HG03196 (cell line): ENCODE results near the gene FNIP2.

ENCODE experiments used
- ATAC-seq: cut with Tn5 transposase; IDR thresholded peaks from one replicate; pipeline ENCODE4 v1.9.1; 2021; ENCODE audit not compliant: unreplicated experiment

FNIP2 gene

DNA sequence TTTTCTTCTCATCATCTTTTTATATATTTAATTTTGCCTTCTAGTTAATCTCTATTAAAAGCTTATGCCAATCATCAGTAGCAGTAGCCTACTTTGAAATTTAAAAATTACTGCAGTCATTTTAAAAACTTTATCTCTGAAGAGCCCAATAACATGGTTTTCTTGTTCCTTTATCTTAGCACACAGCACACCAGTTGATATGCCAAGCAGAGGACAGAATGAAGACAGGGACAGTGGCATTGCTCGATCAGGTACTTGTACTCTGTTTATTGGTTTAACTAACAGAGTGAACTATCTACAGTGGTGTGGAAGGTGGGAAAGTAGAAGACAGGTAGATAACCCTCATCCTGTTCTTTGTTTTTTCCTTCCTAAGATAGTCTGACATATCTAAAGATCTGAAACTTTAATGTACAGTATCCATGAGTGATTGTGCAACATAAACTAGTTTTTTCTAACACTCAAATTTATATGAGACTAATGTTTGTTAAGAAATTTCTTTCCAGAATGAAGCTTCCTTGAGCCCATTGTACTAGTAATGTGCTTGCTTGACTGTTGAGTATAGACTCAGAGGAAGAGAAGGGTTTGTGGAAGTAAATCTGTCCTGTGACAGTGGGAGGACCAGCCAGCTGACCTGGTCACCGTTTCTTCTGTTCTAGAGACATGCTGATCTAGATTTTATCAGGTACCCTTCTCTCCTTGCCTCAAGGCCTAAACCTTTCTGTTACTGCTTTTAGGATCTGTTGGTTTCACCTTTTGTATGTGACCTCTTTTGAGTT, 66.6 kb downstream of the FNIP2 start:
- ATAC-seq = no peak

DNA sequence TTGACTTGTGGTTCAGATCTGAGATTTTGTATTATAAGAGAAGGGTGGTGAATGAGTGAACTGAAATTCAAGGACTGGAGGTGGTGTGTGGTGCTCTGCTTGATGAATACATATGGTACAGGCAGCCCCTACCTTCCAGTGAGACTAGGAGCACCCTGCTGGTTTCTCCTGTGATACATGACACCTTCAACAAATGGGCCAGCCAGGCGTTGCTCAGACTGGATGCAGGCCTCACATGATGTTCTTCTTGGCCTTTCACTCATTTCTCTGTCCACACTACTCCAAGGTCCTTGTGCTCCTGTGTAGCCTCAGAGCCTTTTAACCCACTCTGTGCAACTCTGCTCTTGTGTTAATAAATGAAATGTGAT, 67.2 kb downstream of the FNIP2 start:
- ATAC-seq = no peak

DNA sequence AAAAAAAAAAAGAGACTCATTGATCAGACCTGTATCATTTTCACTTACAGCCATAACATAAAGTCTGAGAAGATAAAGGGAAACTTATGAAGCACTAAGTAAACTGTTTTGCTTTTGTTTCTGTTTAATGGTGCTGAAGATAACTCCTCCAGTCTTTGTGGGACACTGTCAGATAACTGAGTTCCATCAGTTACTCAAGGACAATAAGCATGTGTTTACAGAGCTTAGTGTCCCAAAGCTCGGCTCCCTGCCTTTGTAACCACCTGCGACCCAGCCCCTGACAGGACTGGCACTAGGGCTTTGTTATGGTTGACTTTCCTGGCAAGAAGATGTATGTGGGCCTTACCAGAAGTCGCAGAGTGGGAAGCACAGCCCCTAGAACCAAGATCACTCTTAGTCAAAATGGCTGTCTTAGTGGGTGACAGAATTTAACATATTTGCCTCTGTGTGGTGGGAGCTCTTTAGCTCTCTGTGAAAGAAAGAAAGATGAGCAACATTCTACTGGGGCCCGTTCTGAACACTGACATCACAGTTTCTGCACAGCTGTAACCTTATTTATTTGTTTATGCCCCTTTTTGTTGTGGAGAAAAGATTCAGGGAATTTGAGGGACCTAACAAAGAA, 68.1 kb downstream of the FNIP2 start:
- no peak for ATAC-seq

DNA sequence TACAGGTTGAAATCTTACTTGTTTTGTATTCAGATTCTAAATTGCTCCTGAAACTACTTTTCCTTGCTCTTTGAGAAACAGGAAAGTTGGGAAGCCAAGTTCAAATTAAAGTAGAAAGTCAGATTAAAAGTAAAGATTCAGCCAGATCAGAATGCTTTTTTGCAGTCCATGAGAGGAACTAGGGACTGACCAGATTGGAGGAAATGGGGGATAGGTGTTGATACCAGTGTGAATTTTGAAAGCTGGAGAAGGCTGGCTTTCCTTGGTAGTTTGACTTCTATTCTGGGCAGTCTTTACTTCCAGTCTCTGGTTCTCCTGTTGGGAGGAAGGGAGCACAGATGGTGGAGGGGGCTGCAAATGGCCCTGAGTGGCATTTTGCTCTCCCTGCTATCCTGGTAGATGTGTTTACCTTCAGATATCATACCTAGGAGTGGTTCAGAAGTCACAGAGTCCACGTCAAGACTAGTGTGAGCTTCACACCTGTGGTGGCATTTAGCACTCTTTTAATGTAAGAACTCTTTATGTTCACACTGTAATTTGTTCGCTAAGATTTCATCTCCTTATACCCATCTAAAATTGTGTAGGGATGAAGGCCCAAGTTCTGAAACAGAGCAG, 68.8 kb downstream of the FNIP2 start:
- ATAC-seq = no peak

DNA sequence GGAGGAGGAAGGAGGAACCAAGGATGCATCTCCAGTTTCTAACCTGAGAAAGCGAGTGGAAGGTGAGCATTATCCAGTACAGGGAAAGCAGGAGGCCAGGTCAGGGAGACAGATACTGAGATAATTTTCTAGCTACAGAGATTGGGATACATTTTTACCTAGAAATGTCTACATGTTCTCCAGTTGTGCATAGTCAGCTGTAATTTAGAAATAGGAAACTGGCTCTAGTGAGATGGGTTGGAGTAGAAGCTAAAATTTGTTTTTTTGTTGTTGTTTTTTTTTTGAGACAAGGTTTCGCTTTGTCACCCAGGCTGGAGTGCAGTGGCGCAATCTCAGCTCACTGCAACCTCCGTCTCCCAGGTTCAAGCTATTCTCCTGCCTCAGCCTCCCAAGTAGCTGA, 71.3 kb downstream of the FNIP2 start:
- no peak for ATAC-seq

DNA sequence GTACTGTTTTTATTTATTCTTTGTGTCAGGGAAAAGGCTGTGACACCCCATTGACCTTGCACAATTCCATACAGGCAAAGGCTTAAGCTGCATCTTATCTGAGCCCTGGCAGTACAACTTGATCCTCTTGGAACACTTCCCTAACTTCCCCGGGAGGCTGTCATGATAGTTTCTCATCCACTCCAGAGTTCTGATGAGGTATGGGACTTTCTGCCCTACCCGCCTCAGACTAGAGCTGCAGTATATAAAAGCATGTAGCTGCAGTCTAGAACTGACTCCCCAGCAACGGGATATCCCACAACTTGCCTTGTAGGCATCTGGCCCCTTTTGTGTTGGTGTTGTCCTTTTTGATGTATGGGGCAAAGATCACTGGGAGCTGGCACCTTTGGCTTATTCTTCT, 72.7 kb downstream of the FNIP2 start:
- no peak for ATAC-seq

DNA sequence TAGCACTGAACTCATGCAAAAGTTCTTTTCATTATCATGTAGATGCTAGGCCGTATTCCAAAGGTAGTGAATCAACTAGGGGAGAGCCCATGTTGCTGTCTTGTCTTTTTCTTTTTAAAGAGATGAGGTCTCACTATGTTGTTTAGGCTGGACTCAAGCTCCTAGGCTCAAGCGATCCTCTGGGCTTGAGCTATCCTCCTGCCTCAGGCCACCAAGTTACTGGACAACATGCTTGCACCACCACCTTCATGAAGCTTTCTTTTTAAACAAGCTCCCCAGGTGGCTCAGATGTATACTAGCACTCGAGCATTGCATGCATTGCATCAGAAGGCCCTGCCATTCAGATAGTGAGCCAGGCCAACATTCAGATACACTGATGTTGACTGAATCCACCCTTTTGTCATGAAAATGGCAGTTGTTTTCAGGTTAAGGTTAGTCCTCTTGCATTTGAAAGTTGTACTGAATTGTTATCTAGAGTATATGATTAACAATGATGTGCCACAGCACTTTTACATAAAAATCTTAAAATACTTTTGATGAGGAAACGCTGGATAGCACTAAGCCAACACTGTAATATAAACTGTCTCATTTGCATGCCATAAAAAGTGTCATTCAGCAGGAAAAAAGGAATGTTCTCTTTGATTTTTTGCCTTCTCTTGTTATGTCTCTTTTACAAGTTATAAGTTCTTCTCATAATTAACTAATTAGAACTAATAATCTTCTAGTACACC, 76.7 kb downstream of the FNIP2 start:
- no peak for ATAC-seq

DNA sequence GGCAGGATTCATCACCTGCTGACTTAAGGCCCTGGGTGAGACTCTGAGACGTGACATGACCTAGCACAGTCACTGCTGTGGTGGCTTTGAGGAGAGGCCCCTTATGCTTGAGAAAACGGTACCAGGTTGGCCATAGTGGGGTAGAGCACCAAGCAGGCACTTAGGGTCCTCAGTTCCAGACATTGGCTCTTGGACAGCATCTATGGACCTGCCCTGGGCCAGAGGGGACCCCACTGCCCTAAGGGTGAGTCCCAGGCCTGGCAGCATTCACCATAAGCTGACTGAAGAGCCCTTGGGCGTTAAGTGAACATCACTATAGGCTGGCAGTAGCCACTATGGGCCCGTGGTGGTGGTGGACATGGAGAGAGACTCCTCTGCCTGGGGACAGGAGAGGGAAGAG, 78.7 kb downstream of the FNIP2 start:
- ATAC-seq = no peak

DNA sequence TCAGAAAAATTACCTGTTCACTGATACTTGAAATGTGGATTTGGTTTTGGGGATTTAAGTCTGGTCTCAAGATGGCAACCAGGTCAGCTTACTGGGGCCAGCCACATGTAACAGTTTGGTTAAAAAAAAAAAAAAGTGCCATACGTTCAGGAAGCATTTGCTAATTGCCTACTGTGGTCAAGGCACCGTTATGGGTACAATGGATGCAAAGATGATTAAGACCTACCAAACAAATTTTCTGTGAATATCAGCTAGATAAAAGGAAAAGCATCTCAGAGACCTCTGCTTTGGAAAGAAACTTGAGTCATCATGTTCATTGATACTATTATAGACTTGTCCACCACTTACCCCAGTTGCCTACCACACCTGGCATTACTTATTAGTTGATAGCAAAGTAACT, 80.9 kb downstream of the FNIP2 start:
- ATAC-seq = no peak

DNA sequence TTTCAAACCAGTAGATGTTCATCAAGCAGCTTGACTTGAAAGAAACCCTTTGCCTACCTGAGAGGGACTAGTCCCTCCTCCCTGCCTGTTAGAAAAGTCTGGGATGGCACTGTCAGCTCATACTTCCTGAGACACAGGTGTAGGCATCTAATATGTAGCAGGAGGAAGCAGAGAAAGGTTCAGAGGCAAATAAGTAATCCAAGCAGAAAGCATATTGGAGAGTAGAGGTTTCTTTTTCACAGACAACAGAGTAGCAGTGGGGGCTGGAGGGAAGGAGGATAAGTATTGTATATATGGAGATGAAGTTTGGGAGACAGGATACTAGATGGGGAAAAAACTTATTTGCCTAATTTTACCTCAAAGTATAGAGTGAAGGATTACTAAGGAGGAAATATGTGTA, 81.5 kb downstream of the FNIP2 start:
- ATAC-seq = no peak

DNA sequence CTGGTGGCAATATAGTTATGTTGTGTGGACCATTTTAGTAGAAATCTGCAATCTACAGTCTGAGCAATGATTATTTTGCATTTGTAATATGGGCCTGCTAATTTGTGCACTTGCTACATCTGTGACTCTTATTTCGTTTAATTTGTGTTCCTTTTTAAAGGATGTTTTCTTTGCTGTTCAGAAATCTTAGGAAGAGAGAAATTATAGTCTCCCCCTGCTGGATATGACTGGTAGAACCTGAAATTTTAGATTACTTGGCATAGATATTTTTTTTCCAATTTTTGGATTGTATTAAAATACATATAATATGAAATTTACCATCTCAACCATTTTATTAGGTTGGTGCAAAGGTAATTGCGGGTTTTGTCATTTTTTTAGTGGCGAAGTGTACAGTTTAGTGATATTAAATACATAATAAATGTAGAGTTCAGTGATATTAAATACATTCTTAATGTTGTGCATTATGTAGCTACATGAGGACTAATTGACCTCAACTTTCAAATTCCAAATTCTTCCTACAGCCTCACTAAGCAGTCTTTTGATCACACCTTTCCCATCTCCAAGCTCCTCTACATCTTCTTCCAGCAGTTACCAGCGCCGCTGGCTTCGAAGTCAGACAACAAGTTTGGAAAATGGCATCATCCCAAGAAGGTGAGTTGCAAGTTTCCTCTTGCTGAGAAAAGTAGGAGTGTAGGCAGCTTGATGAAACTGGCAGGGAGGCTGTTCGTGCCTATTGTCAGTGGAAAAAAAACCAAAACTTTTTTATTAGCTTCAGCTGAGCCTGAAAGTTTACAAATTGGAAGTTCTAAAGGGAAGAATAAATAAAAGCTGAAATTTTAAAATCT, 82.2 kb downstream of the FNIP2 start:
- ATAC-seq = no peak

DNA sequence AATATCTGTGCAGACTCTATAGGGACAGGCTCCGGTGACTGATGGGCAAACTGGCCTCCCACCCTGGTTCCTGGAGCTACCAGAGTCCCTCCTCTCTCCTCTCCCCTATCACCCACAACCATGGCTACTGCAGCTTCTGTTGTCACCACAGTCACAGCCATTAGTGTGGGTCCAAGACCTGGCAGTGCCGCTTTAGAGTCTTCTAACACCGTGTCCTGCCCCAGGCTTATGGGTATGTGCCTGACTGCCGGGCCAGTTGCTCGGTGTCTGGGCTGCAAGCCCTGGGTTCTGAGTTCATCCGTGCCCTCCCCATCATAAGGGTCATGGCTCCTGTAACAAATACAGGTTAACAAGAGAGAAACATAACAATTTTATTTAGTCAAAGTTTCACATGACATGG, 85.4 kb downstream of the FNIP2 start:
- ATAC-seq = no peak

DNA sequence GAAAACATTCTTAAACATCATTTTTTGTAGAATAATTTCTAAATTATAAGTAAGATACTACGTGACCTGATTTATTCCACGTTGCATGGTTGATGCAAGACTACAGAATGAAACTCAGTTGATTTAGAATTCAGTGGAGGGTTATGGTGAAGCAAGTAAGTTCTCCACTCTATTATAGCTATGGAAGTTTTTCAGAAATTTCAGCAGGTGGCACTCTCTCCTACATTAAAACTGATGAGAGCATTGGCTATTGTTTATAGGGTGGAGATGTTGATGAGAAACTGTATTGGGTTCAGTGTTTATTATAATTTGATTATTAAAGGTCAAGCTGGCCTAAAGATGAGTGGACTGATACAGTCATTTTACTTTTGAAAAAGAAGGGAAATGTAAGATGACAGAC, 88.0 kb downstream of the FNIP2 start:
- peak; percentile 51 for ATAC-seq

DNA sequence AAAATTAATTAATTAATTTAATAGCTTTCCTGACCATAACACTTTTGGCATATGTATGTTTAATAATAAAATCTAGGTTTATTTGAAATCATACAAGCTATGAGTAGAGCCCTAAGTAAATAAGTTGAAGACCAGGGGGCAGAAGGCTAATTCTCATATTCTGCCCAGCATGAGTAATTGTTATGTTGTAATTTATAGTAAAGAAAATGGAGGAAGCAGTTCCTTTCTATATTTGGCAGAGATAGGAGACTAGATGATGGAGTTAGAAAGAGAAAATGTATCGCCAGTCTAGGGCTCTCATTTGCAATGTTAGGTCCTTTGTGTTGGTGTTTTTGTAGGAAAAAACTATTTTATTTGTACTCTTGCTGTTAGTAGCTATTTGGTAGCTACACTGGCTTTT, 89.1 kb downstream of the FNIP2 start:
- ATAC-seq = no peak

DNA sequence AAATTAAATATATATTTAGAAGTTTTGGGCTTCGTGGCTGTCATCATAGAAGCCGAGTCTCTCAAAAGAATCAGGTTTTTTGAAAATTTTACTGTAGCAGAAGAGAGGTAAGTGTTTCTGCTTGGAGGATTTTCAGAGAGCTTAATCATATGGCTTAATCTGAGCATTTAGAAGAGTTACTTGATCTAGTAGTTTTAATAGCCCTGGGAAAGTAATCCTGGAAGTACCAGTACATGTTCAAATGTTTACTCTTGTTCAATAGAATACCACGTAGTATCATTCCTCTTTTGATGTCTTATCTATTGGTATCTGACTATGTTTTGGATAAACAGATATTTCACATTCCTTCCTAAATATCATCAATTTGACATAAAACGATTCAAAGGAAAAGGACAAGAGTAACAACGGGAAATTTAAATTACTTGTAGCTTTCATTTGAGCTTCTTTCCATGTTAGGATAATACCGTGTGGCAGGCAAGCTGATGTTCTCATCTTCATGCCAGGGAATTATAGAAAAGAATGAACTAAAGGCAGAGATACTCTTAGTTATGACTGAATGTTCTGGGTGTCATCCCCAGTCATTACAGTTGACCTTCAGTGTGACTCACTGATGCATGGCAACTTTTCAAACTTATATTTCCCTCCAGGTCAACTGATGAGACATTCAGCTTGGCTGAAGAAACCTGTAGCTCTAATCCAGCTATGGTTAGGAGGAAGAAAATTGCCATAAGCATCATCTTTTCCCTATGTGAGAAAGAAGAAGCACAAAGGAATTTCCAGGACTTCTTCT, 89.8 kb downstream of the FNIP2 start:
- ATAC-seq = no peak

DNA sequence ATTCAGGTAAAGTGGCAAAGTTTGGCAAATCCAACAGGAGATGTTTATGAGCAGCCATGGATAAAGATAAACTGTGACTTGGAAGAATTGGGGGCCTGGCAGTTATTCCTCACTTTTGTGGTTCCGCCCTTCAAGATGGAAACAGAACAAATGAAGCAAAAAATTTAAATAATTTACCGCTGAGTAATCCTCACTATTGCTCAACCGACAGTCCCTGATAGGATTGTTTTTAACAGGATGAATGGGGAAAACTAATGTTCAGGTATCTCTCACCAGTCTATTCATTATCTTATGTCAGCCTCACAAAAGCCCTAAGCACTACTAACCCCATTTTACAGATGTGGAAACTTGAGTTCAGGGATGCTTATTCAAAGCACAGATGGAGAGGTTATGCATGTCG, 90.8 kb downstream of the FNIP2 start:
- ATAC-seq = no peak

DNA sequence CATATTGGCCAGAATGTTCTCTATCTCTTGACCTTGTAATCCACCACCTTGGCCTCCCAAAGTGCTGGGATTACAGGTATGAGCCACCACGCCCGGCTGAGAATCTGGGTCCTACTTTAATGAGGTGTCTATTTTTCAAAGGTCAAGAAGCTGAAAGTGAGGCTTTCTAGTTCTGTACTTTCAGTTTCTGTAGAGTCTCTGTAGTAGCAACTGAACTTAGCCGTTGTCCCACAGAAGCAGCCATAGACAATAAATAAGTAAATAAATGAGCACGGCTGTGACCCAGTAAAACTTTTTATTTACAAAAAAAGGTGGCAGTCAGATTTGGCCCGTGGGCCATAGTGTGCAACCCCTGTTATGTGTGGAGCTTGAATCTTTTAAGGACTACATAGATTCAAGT, 92.0 kb downstream of the FNIP2 start:
- peak; percentile 85 for ATAC-seq

DNA sequence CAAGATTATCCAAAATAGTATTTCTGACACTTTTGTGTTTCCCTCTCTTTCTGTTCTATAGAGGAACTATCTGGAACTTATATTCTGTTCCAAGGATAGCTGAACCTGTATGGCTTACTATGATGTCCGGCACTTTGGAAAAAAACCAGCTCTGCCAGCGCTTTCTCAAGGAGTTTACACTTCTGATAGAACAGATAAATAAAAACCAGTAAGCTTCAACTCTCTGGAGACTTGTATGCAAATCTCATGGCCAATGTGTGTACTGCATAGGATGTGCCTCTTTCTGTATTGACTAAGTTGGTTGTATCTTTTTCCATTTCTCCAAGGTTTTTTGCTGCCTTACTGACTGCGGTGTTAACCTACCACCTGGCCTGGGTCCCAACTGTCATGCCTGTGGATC, 92.5 kb downstream of the FNIP2 start:
- peak; percentile 39 for ATAC-seq

DNA sequence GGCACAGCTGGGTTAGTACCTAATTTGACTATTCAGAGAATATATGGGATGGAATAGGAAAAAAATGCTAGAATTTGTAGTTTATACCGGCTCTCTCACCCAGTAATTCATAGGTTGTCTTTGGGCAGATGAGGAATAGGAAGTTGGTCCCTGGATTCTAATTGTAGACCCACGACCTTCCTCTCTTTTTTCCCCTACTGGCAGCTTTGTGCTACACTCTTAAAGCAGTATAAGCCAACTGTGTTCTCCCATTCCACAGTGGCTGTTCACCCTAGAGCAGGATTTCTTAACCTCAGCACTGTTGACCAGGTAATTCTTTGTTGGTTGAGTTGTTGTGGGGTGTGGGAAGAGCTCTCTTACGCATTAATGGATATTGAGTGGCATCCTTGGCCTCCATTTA, 92.9 kb downstream of the FNIP2 start:
- no peak for ATAC-seq

DNA sequence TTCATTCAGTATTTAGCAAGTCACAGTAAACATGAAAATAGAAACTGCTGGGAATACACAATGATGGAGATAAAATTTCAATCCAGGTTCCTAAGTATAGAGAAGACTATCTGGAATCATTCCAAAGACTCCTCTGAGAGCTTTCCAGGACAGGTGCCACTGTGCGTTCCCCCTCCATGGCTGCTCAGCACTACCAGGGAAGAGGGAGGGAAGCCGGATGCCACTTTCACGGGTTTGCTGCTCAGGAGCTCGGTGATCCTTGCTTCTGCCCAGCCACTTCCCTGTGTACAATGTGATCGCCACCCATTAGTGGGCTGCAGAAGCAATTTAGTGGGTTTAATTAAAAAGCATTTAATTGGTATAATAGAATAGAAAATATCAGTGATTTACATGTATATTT, 94.5 kb downstream of the FNIP2 start:
- no peak for ATAC-seq
